GM12892 (cell line): ENCODE measurements around the gene GRM7.

Experiments
- POLR2A ChIP-seq: IDR thresholded peaks from 2 replicates; pipeline ENCODE4 v1.6.1; 2011; ENCODE audit warnings: low read depth, low read length, control low read depth
- POLR2AphosphoS5 ChIP-seq: IDR thresholded peaks from 2 replicates; pipeline ENCODE4 v1.6.1; 2011; ENCODE audit warnings: low read depth, low read length, control low read depth

GRCh38 chr3:7695049-7695448, 834.1 kb downstream of the GRM7 start:
- TF ChIP-seq POLR2A (no peak), POLR2AphosphoS5 (no peak)
